NCI-H1694 treated with DMSO at 0.1 percent for 48 hours (cell line): ENCODE measurements around the gene MICU1.
"Not testable (repeated sequence)": the region's sequence is repeated elsewhere in the genome, so short reads cannot be mapped to it uniquely, and the experiment has no call there.

ENCODE experiments used
- DNase-seq: peaks from one replicate; lab custom pipeline; 2025; lab: John Stamatoyannopoulos, UW

Gene MICU1

GRCh38 chr10:72445851-72446250 lies 180.0 kb downstream of the MICU1 start:
- DNase-seq = no peak

GRCh38 chr10:72442969-72443368 lies 182.9 kb downstream of the MICU1 start:
- DNase-seq = not testable (repeated sequence)

- no peak for DNase-seq
Observed at GRCh38 chr10:72435570-72435969, 190.3 kb downstream of the MICU1 start.

GRCh38 chr10:72430936-72431335 lies 194.9 kb downstream of the MICU1 start:
- not testable (repeated sequence) for DNase-seq

- no peak for DNase-seq
Observed at GRCh38 chr10:72429931-72430330, 195.9 kb downstream of the MICU1 start.

- peak; percentile 78 for DNase-seq
Observed at GRCh38 chr10:72426986-72427385, 198.9 kb downstream of the MICU1 start.

GRCh38 chr10:72425133-72425532 lies 200.7 kb downstream of the MICU1 start:
- DNase-seq = no peak

GRCh38 chr10:72424561-72424960 lies 201.3 kb downstream of the MICU1 start:
- no peak for DNase-seq

- DNase-seq = no peak
Observed at GRCh38 chr10:72423426-72423825, 202.5 kb downstream of the MICU1 start.

- no peak for DNase-seq
Observed at GRCh38 chr10:72421885-72422540, 203.9 kb downstream of the MICU1 start.

GRCh38 chr10:72419241-72419640 lies 206.6 kb downstream of the MICU1 start:
- no peak for DNase-seq

- no peak for DNase-seq
Observed at GRCh38 chr10:72418679-72419078, 207.2 kb downstream of the MICU1 start.

- DNase-seq = no peak
Observed at GRCh38 chr10:72417971-72418370, 207.9 kb downstream of the MICU1 start.

- DNase-seq = no peak
Observed at GRCh38 chr10:72416661-72417060, 209.2 kb downstream of the MICU1 start.

- no peak for DNase-seq
Observed at GRCh38 chr10:72414642-72415041, 211.2 kb downstream of the MICU1 start.

- no peak for DNase-seq
Observed at GRCh38 chr10:72409167-72409566, 216.7 kb downstream of the MICU1 start.

- DNase-seq = no peak
Observed at GRCh38 chr10:72407927-72408600, 217.8 kb downstream of the MICU1 start.

- DNase-seq = no peak
Observed at GRCh38 chr10:72407471-72407870, 218.4 kb downstream of the MICU1 start.

GRCh38 chr10:72395581-72395980 lies 230.3 kb downstream of the MICU1 start:
- not testable (repeated sequence) for DNase-seq

GRCh38 chr10:72392571-72392970 lies 233.3 kb downstream of the MICU1 start:
- DNase-seq = no peak

- no peak for DNase-seq
Observed at GRCh38 chr10:72390764-72391163, 235.1 kb downstream of the MICU1 start.

- DNase-seq = no peak
Observed at GRCh38 chr10:72389716-72390115, 236.2 kb downstream of the MICU1 start.

- no peak for DNase-seq
Observed at GRCh38 chr10:72389014-72389413, 236.9 kb downstream of the MICU1 start.

- DNase-seq = no peak
Observed at GRCh38 chr10:72388062-72388461, 237.8 kb downstream of the MICU1 start.
